Common myeloid progenitor, CD34-positive (primary cell): Measurements from ENCODE around the gene ABCG5.

Experiments used
- CTCF ChIA-PET: fragments of 350-600 bp; sonication (Branson Sonifier 250); formaldehyde crosslinking; loops from one replicate; lab custom pipeline; 2021; ENCODE audit warnings: antibody characterized with exemption; lab: Charles Lee
- POLR2A ChIA-PET: fragments of 350-600 bp; sonication (Branson Sonifier 250); formaldehyde crosslinking; loops from one replicate; lab custom pipeline; 2021; ENCODE audit warnings: antibody characterized with exemption; lab: Charles Lee
- DNase-seq, 3 donors: peaks; one replicate each; pipeline versions ENCODE4 v3.0.0 to v3.0.0-alpha.2; 2013
- H3K27ac ChIP-seq, 2 experiments: 1 replicate in 1 of 2; 2 replicates in 1 of 2; pipeline ENCODE4 v1.7.0; 2013; ENCODE audit warnings: inconsistent platforms in 2 of 2, low read length in 2 of 2, mild to moderate bottlenecking in 2 of 2, low read depth in 1 of 2, moderate library complexity in 1 of 2; ENCODE audit not compliant: severe bottlenecking in 2 of 2, insufficient read depth in 1 of 2, poor library complexity in 1 of 2
- H3K27me3 ChIP-seq, 5 experiments: replicated peaks in 2 of 5; 1 replicate in 3 of 5; 2 replicates in 2 of 5; pipeline versions ENCODE4 v1.6.1 to v1.7.0; 2013; ENCODE audit warnings: low read length in 4 of 5, mild to moderate bottlenecking in 2 of 5, moderate library complexity in 2 of 5, inconsistent platforms in 1 of 5; ENCODE audit not compliant: insufficient read depth in 5 of 5, control insufficient read depth in 4 of 5
- H3K36me3 ChIP-seq, 4 experiments: 1 replicate in 2 of 4; 2 replicates in 2 of 4; pipeline versions ENCODE4 v1.6.1 to v1.7.0; 2013; ENCODE audit warnings: low read length in 3 of 4, control low read depth in 1 of 4, mild to moderate bottlenecking in 1 of 4; ENCODE audit not compliant: control insufficient read depth in 4 of 4, insufficient read depth in 4 of 4
- H3K4me1 ChIP-seq, 4 experiments: 1 replicate in 3 of 4; 2 replicates in 1 of 4; pipeline versions ENCODE4 v1.6.1 to v1.7.1; 2013; ENCODE audit warnings: low read length in 3 of 4, mild to moderate bottlenecking in 3 of 4, control low read depth in 1 of 4, inconsistent platforms in 1 of 4, moderate library complexity in 1 of 4; ENCODE audit not compliant: control insufficient read depth in 4 of 4, insufficient read depth in 4 of 4; ENCODE audit errors: control extremely low read depth in 1 of 4
- H3K4me3 ChIP-seq, 7 experiments: 1 replicate in 4 of 7; 2 replicates in 3 of 7; pipeline versions ENCODE4 v1.5.1 to v1.7.0; 2013; ENCODE audit warnings: mild to moderate bottlenecking in 7 of 7, low read length in 6 of 7, moderate library complexity in 6 of 7, inconsistent platforms in 2 of 7, low read depth in 2 of 7, control low read depth in 1 of 7; ENCODE audit not compliant: insufficient read depth in 4 of 7, control insufficient read depth in 1 of 7; ENCODE audit errors: extremely low read depth in 1 of 7
- H3K9me3 ChIP-seq, 5 experiments: 1 replicate in 4 of 5; 2 replicates in 1 of 5; pipeline versions ENCODE4 v1.6.1 to v1.7.1; 2013; ENCODE audit warnings: low read length in 4 of 5, mild to moderate bottlenecking in 2 of 5, inconsistent platforms in 1 of 5, low read depth in 1 of 5, moderate library complexity in 1 of 5; ENCODE audit not compliant: control insufficient read depth in 4 of 5, insufficient read depth in 2 of 5; ENCODE audit errors: control extremely low read depth in 1 of 5
- WGBS: methylation state at CpG from one replicate; pipeline ENCODE4 v1.1.5; 2013; ENCODE audit not compliant: insufficient coverage; 5-methylcytosine and 5-hydroxymethylcytosine counted together

ABCG5 gene

GRCh38 chr2:43810888-43811287 is 27.8 kb downstream of the ABCG5 start:
- Histone ChIP-seq H3K9me3 (no peaks in the 10 kb centered on the region), H3K36me3 (peaks cover 0 to 4% (median under 1%) of the 10 kb centered on the region in 4 experiments), H3K27ac (no peak overlapping the region), H3K4me1 (no peaks in the 10 kb centered on the region), H3K27me3 (no peaks in the 10 kb centered on the region), H3K4me3 (no peak overlapping the region)
- ChIA-PET CTCF (no interaction called here), POLR2A (no interaction called here)
- no CpG with 5 or more reads among the region's 1 CpG for WGBS
- DNase-seq, result no peak

- Histone ChIP-seq H3K4me1 (no peaks in the 10 kb centered on the region), H3K4me3 (no peak overlapping the region), H3K27ac (no peak overlapping the region), H3K27me3 (no peaks in the 10 kb centered on the region), H3K9me3 (no peaks in the 10 kb centered on the region), H3K36me3 (peaks cover 0 to 4% (median 2%) of the 10 kb centered on the region in 4 experiments)
- ChIA-PET POLR2A (no interaction called here), CTCF (interaction anchor here (1.4 kb wide), 1 partner anchor 11 kb away, joined by 6 read pairs; no protein-coding TSS in a partner anchor)
- WGBS, result 100% methylated on average over 1 of the region's 2 CpGs
- no peak for DNase-seq
Observed at GRCh38 chr2:43810452-43810851, 28.2 kb downstream of the ABCG5 start.

- CTCF ChIA-PET, result no interaction called here
- Histone ChIP-seq H3K4me1 (no peaks in the 10 kb centered on the region), H3K27ac (no peak overlapping the region), H3K4me3 (no peak overlapping the region), H3K9me3 (no peaks in the 10 kb centered on the region), H3K27me3 (no peaks in the 10 kb centered on the region), H3K36me3 (peaks cover 0 to 10% (median 4%) of the 10 kb centered on the region in 4 experiments)
- WGBS, result 100% methylated on average over 1 of the region's 2 CpGs
- DNase-seq, result no peak
- POLR2A ChIA-PET, result no interaction called here
Observed at GRCh38 chr2:43806719-43807031, 32.0 kb downstream of the ABCG5 start.

GRCh38 chr2:43803113-43803512 is 35.5 kb downstream of the ABCG5 start:
- CTCF ChIA-PET, result no interaction called here
- Histone ChIP-seq H3K27me3 (no peaks in the 10 kb centered on the region), H3K4me1 (no peaks in the 10 kb centered on the region), H3K27ac (no peak overlapping the region), H3K4me3 (no peak overlapping the region), H3K9me3 (no peaks in the 10 kb centered on the region), H3K36me3 (peaks cover 0 to 6% (median 3%) of the 10 kb centered on the region in 4 experiments)
- POLR2A ChIA-PET, result no interaction called here
- no CpG with 5 or more reads among the region's 1 CpG for WGBS
- no peak for DNase-seq

- CTCF ChIA-PET, result no interaction called here
Observed at GRCh38 chr2:43802135-43802534, 36.5 kb downstream of the ABCG5 start.

GRCh38 chr2:43800894-43801293 is 37.7 kb downstream of the ABCG5 start:
- no peak for DNase-seq
- Histone ChIP-seq H3K9me3 (no peaks in the 10 kb centered on the region), H3K4me1 (no peaks in the 10 kb centered on the region), H3K27me3 (no peaks in the 10 kb centered on the region), H3K36me3 (peaks cover 2 to 6% (median 4%) of the 10 kb centered on the region in 4 experiments), H3K27ac (no peak overlapping the region), H3K4me3 (no peak overlapping the region)
- ChIA-PET POLR2A (no interaction called here), CTCF (interaction anchor here (1.0 kb wide), 1 partner anchor 9 kb away, joined by 3 read pairs; no protein-coding TSS in a partner anchor)

More at GRCh38 chr2:43802135-43802534, 36.5 kb downstream of the ABCG5 start:
- Histone ChIP-seq H3K4me3 (no peak overlapping the region), H3K9me3 (no peaks in the 10 kb centered on the region), H3K27ac (no peak overlapping the region), H3K4me1 (no peaks in the 10 kb centered on the region), H3K27me3 (no peaks in the 10 kb centered on the region), H3K36me3 (peaks cover 0 to 6% (median 3%) of the 10 kb centered on the region in 4 experiments)
- POLR2A ChIA-PET, result no interaction called here
- no peak for DNase-seq
- no CpG with 5 or more reads among the region's 2 CpGs for WGBS

GRCh38 chr2:43798300-43798699 is 40.3 kb downstream of the ABCG5 start:
- WGBS, result 89% methylated on average over 2 of the region's 4 CpGs

More at GRCh38 chr2:43798300-43798699, 40.3 kb downstream of the ABCG5 start:
- CTCF ChIA-PET, result interaction anchor here (1.2 kb wide), 1 partner anchor 55 kb away, joined by 3 read pairs; no protein-coding TSS in a partner anchor
- POLR2A ChIA-PET, result no interaction called here
- DNase-seq, result no peak
- Histone ChIP-seq H3K9me3 (no peaks in the 10 kb centered on the region), H3K4me1 (no peaks in the 10 kb centered on the region), H3K27ac (no peak overlapping the region), H3K36me3 (peaks cover 0 to 2% (median under 1%) of the 10 kb centered on the region in 4 experiments), H3K4me3 (no peak overlapping the region), H3K27me3 (no peaks in the 10 kb centered on the region)
